DOHH2 (cell line): ENCODE results near the gene PPP2R2B.

ENCODE experiments used
- H3F3A ChIP-seq: fragments of 200-600 bp; sonication (generic), shearing (Covaris generic); 2 replicates; pipeline ENCODE4 v1.6.0; 2016; ENCODE audit warnings: antibody characterized with exemption, mild to moderate bottlenecking; ENCODE audit not compliant: control insufficient read depth, insufficient read depth
- H3K27ac ChIP-seq: fragments of 200-600 bp; sonication (generic); 2 replicates; pipeline ENCODE4 v1.5.1; 2014; ENCODE audit warnings: low read depth, mild to moderate bottlenecking, low read length, moderate library complexity
- H3K27me3 ChIP-seq: fragments of 200-600 bp; sonication (generic); 2 replicates; pipeline ENCODE4 v1.6.1; 2014; ENCODE audit warnings: mild to moderate bottlenecking, low read length, mixed read lengths; ENCODE audit not compliant: control insufficient read depth
- H3K36me3 ChIP-seq: fragments of 200-600 bp; sonication (generic); 2 replicates; pipeline ENCODE4 v1.6.1; 2014; ENCODE audit warnings: mild to moderate bottlenecking, low read length, moderate library complexity, mixed read lengths; ENCODE audit not compliant: control insufficient read depth
- H3K4me1 ChIP-seq: fragments of 200-600 bp; sonication (generic); 2 replicates; pipeline ENCODE4 v1.6.1; 2014; ENCODE audit warnings: mild to moderate bottlenecking, low read length, mixed read lengths; ENCODE audit not compliant: control insufficient read depth
- H3K4me2 ChIP-seq: fragments of 200-600 bp; sonication (generic); 2 replicates; pipeline ENCODE4 v1.6.0; 2014; ENCODE audit warnings: mild to moderate bottlenecking, low read length, moderate library complexity
- H3K4me3 ChIP-seq: fragments of 200-600 bp; sonication (generic); 2 replicates; pipeline ENCODE4 v1.5.1; 2014; ENCODE audit warnings: mild to moderate bottlenecking, low read length, mixed read lengths
- H3K79me2 ChIP-seq: fragments of 200-600 bp; sonication (generic); 2 replicates; pipeline ENCODE4 v1.6.1; 2014; ENCODE audit warnings: mild to moderate bottlenecking, low read length, mixed read lengths; ENCODE audit not compliant: control insufficient read depth
- H3K9me2 ChIP-seq: fragments of 200-600 bp; sonication (generic); replicated peaks from 2 replicates; pipeline ENCODE4 v1.6.1; 2014; ENCODE audit warnings: mild to moderate bottlenecking, low read length, mixed read lengths; ENCODE audit not compliant: control insufficient read depth
- H3K9me3 ChIP-seq: fragments of 200-600 bp; sonication (generic); 2 replicates; pipeline ENCODE4 v1.6.1; 2014; ENCODE audit warnings: antibody characterized with exemption, low read length, mixed read lengths; ENCODE audit not compliant: control insufficient read depth, insufficient read depth
- H4K20me1 ChIP-seq: fragments of 200-600 bp; sonication (generic); 2 replicates; pipeline ENCODE4 v1.6.0; 2014; ENCODE audit warnings: low read depth, mild to moderate bottlenecking, antibody characterized with exemption, low read length, moderate library complexity; ENCODE audit not compliant: control insufficient read depth, insufficient read depth
- EZH2phosphoT487 ChIP-seq: fragments of 200-600 bp; sonication (generic); IDR thresholded peaks from 2 replicates; pipeline ENCODE4 v1.6.1; 2017; ENCODE audit warnings: borderline replicate concordance, mild to moderate bottlenecking, antibody characterized with exemption, low read length, moderate library complexity, mixed read lengths
- TF ChIP-seq, protein P1 (sequence below): fragments of 200-600 bp; sonication (generic); IDR thresholded peaks from one replicate; pipeline ENCODE4 v1.5.1; 2014; ENCODE audit warnings: antibody characterized with exemption, mild to moderate bottlenecking, low read depth, low read length; ENCODE audit not compliant: poor library complexity, severe bottlenecking

Gene PPP2R2B

DNA sequence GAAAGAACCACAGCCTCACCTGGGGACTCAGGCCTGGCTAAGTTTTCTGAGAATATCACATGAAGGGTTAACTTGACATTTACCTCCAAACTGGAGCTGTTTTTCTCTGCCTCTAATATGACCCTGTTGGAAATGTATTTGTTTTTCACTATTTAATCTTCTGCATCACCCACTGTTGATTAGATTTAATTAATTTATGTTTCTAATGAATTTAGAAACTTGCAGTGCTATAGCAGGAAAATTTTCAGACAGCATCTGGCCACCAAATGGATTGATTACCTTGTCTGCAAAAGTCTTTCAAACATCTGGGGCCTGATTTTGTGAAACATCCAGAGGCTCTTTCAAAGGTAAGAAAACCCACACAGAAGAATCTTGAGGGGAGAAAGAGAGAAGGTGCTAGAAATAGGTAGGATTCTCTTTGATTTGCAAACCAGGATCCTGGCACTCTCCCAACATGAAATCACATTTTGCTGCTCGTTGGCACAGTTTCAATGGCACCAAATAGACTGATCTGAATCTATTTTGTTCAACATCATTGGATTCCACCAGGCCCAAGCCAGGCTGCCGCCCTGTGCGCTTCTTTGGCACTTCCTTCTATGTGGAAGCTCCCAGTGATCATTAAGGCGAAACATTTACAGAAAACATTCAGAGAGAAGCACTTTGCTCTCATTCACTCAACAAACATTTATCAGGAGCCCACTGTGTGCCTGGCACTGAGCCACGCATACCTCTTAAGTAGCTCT, 157.3 kb downstream of the PPP2R2B start:
- H3K9me2 ChIP-seq: no peaks in the 10 kb centered on the region
- H3K4me1 ChIP-seq: no peaks in the 10 kb centered on the region
- no peaks in the 10 kb centered on the region for H3F3A ChIP-seq
- H3K4me3 ChIP-seq: no peak overlapping the region
- H3K79me2 ChIP-seq: no peaks in the 10 kb centered on the region
- no peak overlapping the region for H3K4me2 ChIP-seq
- H3K27me3 ChIP-seq: no peaks in the 10 kb centered on the region
- TF ChIP-seq EZH2phosphoT487: no peak
- TF ChIP-seq, protein P1, sequence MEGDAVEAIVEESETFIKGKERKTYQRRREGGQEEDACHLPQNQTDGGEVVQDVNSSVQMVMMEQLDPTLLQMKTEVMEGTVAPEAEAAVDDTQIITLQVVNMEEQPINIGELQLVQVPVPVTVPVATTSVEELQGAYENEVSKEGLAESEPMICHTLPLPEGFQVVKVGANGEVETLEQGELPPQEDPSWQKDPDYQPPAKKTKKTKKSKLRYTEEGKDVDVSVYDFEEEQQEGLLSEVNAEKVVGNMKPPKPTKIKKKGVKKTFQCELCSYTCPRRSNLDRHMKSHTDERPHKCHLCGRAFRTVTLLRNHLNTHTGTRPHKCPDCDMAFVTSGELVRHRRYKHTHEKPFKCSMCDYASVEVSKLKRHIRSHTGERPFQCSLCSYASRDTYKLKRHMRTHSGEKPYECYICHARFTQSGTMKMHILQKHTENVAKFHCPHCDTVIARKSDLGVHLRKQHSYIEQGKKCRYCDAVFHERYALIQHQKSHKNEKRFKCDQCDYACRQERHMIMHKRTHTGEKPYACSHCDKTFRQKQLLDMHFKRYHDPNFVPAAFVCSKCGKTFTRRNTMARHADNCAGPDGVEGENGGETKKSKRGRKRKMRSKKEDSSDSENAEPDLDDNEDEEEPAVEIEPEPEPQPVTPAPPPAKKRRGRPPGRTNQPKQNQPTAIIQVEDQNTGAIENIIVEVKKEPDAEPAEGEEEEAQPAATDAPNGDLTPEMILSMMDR: no peak
- no peaks in the 10 kb centered on the region for H3K9me3 ChIP-seq
- H3K27ac ChIP-seq: no peak overlapping the region
- no peaks in the 10 kb centered on the region for H4K20me1 ChIP-seq
- H3K36me3 ChIP-seq: no peaks in the 10 kb centered on the region

DNA sequence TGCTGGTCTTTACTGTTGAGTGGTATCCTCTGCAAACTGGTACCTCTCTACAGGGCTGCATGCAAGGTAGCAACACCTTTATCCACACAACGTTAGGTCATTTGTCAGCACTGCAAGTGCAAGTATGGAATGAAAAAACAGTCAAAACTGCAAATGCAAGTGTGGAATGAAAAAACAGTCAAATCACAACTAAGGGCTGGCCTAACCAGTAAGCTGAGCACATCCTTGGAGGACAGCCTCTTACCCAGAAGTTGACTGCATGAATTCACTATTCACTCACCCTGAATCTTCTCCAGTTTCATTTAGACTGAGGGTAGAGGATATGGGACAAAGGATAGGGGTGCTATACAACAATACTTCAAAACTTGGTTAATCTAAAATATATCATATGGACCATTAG, 158.4 kb downstream of the PPP2R2B start:
- Histone ChIP-seq H3K27me3 (no peaks in the 10 kb centered on the region), H3K9me2 (no peaks in the 10 kb centered on the region), H3K79me2 (no peaks in the 10 kb centered on the region), H3K36me3 (no peaks in the 10 kb centered on the region), H3K9me3 (no peaks in the 10 kb centered on the region), H3K4me2 (no peak overlapping the region), H3F3A (no peaks in the 10 kb centered on the region), H3K27ac (no peak overlapping the region), H4K20me1 (no peaks in the 10 kb centered on the region), H3K4me3 (no peak overlapping the region), H3K4me1 (no peaks in the 10 kb centered on the region)
- TF ChIP-seq, protein P1: no peak
- TF ChIP-seq EZH2phosphoT487: no peak

DNA sequence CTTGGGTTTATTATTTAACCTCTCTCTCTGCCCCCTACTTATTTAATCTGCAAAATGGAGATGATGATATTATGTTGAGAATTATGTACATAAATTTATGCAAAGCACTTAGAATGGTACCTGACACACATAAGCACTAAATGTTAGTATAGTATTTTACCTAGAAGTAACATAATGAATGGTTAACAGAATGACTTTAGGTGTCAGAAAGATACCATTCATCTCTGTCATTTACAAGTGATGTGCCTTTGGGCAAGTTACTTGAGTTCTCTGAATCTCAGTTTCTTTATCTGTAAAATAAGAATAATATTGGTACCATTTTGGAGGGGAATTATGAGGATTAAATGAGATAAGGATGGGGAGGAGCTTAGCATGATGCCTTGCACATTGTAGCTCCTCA, 159.4 kb downstream of the PPP2R2B start:
- H3K27me3 ChIP-seq: no peaks in the 10 kb centered on the region
- H3F3A ChIP-seq: no peaks in the 10 kb centered on the region
- no peaks in the 10 kb centered on the region for H3K4me1 ChIP-seq
- H3K4me3 ChIP-seq: no peak overlapping the region
- no peaks in the 10 kb centered on the region for H3K9me2 ChIP-seq
- TF ChIP-seq EZH2phosphoT487: no peak
- TF ChIP-seq, protein P1: no peak
- H3K27ac ChIP-seq: no peak overlapping the region
- H3K36me3 ChIP-seq: no peaks in the 10 kb centered on the region
- H3K9me3 ChIP-seq: no peaks in the 10 kb centered on the region
- H3K4me2 ChIP-seq: no peak overlapping the region
- H3K79me2 ChIP-seq: no peaks in the 10 kb centered on the region
- H4K20me1 ChIP-seq: no peaks in the 10 kb centered on the region
